Glomerular endothelial cell (primary cell): Measurements from ENCODE around the gene CD79B. TPM values are rescaled to one million over a fixed set of nuclear protein-coding genes. Genes with fewer than 3 reads are reported as not detected.
"Not testable (repeated sequence)": the region's sequence is repeated elsewhere in the genome, so short reads cannot be mapped to it uniquely, and the experiment has no call there.

ENCODE experiments used
- DNase-seq: peaks from one replicate; pipeline ENCODE4 v3.0.0-alpha.2; 2011; ENCODE audit warnings: low read depth, low spot score; ENCODE audit errors: extremely low read depth
- total RNA-seq: library from RNA; depleted of rRNA; stranded (reverse); fragments of >200 nt; gene quantifications from 2 replicates; pipeline ENCODE4 v1.2.3, GENCODE V29; 2015

CD79B gene
- total RNA-seq, 1 donor from 2014 or later: 0.70 TPM

- DNase-seq: no peak
Observed at GRCh38 chr17:63934183-63935112, 2.3 kb upstream of the CD79B start.

- DNase-seq: no peak
Observed at GRCh38 chr17:63933598-63933997, 1.5 kb upstream of the CD79B start.

- no peak for DNase-seq
Observed at GRCh38 chr17:63932721-63933120, 590 bp upstream of the CD79B start.

GRCh38 chr17:63930951-63931575 lies 1.1 kb downstream of the CD79B start:
- no peak for DNase-seq

GRCh38 chr17:63929860-63930766 lies 2.0 kb downstream of the CD79B start:
- DNase-seq: no peak

GRCh38 chr17:63928966-63929695 lies 3.0 kb downstream of the CD79B start:
- DNase-seq: no peak

GRCh38 chr17:63928172-63928666 lies 3.9 kb downstream of the CD79B start:
- DNase-seq: no peak

- no peak for DNase-seq
Observed at GRCh38 chr17:63927464-63928171, 4.5 kb downstream of the CD79B start.

- DNase-seq: no peak
Observed at GRCh38 chr17:63926164-63926563, 6.0 kb downstream of the CD79B start.

GRCh38 chr17:63925615-63926014 lies 6.5 kb downstream of the CD79B start:
- DNase-seq: no peak

GRCh38 chr17:63922402-63922801 lies 9.7 kb downstream of the CD79B start:
- not testable (repeated sequence) for DNase-seq

- DNase-seq: not testable (repeated sequence)
Observed at GRCh38 chr17:63920779-63921178, 11.4 kb downstream of the CD79B start.

GRCh38 chr17:63920050-63920449 lies 12.1 kb downstream of the CD79B start:
- not testable (repeated sequence) for DNase-seq

GRCh38 chr17:63919311-63919723 lies 12.8 kb downstream of the CD79B start:
- DNase-seq: peak; percentile 37

GRCh38 chr17:63918789-63919305 lies 13.3 kb downstream of the CD79B start, which contains the start of gene GH1:
Gene GH1, minus strand, starts transcription at chr17:63918839. Its CDS starts 63 bp downstream, at chr17:63918776.
- not testable (repeated sequence) for DNase-seq

GRCh38 chr17:63918305-63918704 lies 13.8 kb downstream of the CD79B start:
- no peak for DNase-seq

- DNase-seq: no peak
Observed at GRCh38 chr17:63917646-63918045, 14.5 kb downstream of the CD79B start.

GRCh38 chr17:63917206-63917605 lies 14.9 kb downstream of the CD79B start:
- DNase-seq: not testable (repeated sequence)

GRCh38 chr17:63916566-63917185 lies 15.5 kb downstream of the CD79B start:
- DNase-seq: no peak
